ENCODE data around the gene CCL15.
A peak's percentile ranks its signal among the peaks of the same experiment; 100 is the strongest.
"Not testable (repeated sequence)": the region's sequence is repeated elsewhere in the genome, so short reads cannot be mapped to it uniquely, and the experiment has no call there.

Gene CCL15

GRCh38 chr17:36008998-36009665 lies 7.8 kb upstream of the CCL15 start:
- TF ChIP-seq CTCF (IDR thresholded peaks at IDR 0.05) (peak; percentile 56), ZFX (IDR thresholded peaks at IDR 0.05; ENCODE audit: borderline replicate concordance) (no peak)
- H3K27ac ChIP-seq, result no peak overlapping the region

GRCh38 chr17:36004594-36005108 lies 3.3 kb upstream of the CCL15 start:
- no peak overlapping the region for H3K27ac ChIP-seq
- TF ChIP-seq CTCF (IDR thresholded peaks at IDR 0.05) (no peak), ZFX (IDR thresholded peaks at IDR 0.05; ENCODE audit: borderline replicate concordance) (no peak)

- no peak overlapping the region for H3K27ac ChIP-seq
- TF ChIP-seq CTCF (IDR thresholded peaks at IDR 0.05) (no peak), ZFX (IDR thresholded peaks at IDR 0.05; ENCODE audit: borderline replicate concordance) (no peak)
Measured at GRCh38 chr17:36002631-36003030, 1.3 kb upstream of the CCL15 start.

GRCh38 chr17:36001862-36002603 lies 680 bp upstream of the CCL15 start:
- no peak for TF ChIP-seq CTCF (IDR thresholded peaks at IDR 0.05)
- TF ChIP-seq ZFX (IDR thresholded peaks at IDR 0.05; ENCODE audit: borderline replicate concordance), result no peak
- no peak overlapping the region for H3K27ac ChIP-seq

- TF ChIP-seq ZFX (IDR thresholded peaks at IDR 0.05; ENCODE audit: borderline replicate concordance) (no peak), CTCF (IDR thresholded peaks at IDR 0.05) (no peak)
- no peak overlapping the region for H3K27ac ChIP-seq
Measured at GRCh38 chr17:36000732-36001109, 632 bp downstream of the CCL15 start.

GRCh38 chr17:35998756-35999155 lies 2.6 kb downstream of the CCL15 start:
- no peak overlapping the region for H3K27ac ChIP-seq
- no peak for TF ChIP-seq CTCF (IDR thresholded peaks at IDR 0.05)
- TF ChIP-seq ZFX (IDR thresholded peaks at IDR 0.05; ENCODE audit: borderline replicate concordance), result no peak

GRCh38 chr17:35998018-35998545 lies 3.3 kb downstream of the CCL15 start:
- no peak overlapping the region for H3K27ac ChIP-seq
- TF ChIP-seq CTCF (IDR thresholded peaks at IDR 0.05), result no peak
- TF ChIP-seq ZFX (IDR thresholded peaks at IDR 0.05; ENCODE audit: borderline replicate concordance), result no peak

- not testable (repeated sequence) for H3K27ac ChIP-seq
Measured at GRCh38 chr17:35995346-35995745, 6.0 kb downstream of the CCL15 start.

Measured in 22Rv1 (cell line).